ENCODE results near the gene DNAJC4. TPM values are rescaled to one million over a fixed set of nuclear protein-coding genes. Genes with fewer than 3 reads are reported as not detected.

DNAJC4 gene
- total RNA-seq, 2 donors from 2014 or later, result 29.0 to 35.0 TPM

DNA sequence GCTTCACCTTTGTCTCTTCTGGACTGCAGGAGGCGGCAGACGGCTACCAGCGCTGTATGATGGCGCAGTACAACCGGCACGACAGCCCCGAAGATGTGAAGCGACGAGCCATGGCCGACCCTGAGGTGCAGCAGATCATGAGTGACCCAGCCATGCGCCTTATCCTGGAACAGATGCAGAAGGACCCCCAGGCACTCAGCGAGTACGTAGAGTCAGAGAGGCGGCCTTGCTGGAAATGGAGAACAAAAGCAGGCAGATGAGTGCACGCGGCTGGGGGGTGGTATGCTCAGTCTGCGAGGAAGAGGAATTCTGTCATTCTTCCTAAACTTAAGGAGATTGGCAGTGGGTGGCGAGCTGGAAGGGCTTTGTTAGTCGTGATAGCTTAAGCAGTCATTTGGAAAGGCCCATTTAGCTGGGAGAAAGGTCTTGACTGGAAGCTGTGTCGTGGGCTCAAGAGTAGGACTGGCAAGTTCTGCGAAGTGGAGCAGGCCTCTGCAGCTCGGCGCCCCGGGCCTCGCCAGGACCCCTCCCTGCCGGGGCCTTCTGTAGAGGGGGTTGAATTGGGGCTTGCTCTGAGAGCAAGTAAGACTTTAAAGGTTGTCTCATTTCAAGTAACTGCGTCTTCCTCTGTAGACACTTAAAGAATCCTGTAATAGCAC is 26.8 kb upstream of the DNAJC4 start:
- Mint-ChIP-seq H3K36me3 (ENCODE audit: low read depth) (peaks cover 11% of the 10 kb centered on the region), H3K27ac (no peak overlapping the region), H3K4me3 (no peak overlapping the region), H3K4me1 (peaks cover 24% of the 10 kb centered on the region), H3K27me3 (no peaks in the 10 kb centered on the region)
- H3K9me3 ChIP-seq (ENCODE audit: control insufficient read depth, low read length, poor library complexity, severe bottlenecking), result no peaks in the 10 kb centered on the region
- DNase-seq (no peak), ATAC-seq (no peak)

DNA sequence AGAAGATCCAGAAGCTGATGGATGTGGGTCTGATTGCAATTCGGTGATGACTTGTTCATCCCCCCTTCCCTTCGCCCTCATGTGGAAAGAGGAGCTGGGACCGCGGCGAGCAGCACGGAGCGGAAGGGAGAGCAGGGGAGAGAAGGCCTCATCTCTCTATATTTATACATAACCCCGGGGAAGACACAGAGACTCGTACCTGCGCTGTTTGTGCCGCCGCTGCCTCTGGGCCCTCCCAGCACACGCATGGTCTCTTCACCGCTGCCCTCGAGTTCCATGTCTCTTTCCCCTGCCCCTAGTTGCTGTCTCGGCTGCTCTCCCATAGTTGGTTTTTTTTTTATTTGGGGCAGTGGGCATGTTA is 26.3 kb upstream of the DNAJC4 start:
- Mint-ChIP-seq H3K4me1 (peaks cover 28% of the 10 kb centered on the region), H3K27ac (peak overlapping the region; percentile 90), H3K27me3 (no peaks in the 10 kb centered on the region), H3K4me3 (no peak overlapping the region), H3K36me3 (ENCODE audit: low read depth) (peaks cover 11% of the 10 kb centered on the region)
- ATAC-seq, result no peak
- no peak for DNase-seq
- no peaks in the 10 kb centered on the region for H3K9me3 ChIP-seq (ENCODE audit: control insufficient read depth, low read length, poor library complexity, severe bottlenecking)

GRCh38 chr11:64204464-64204989 is 25.8 kb upstream of the DNAJC4 start:
- peak; percentile 72 for ATAC-seq
- peak; percentile 64 to 80 (median 72) for DNase-seq
- peak overlapping the region; percentile 90 for H3K27ac Mint-ChIP-seq
- H3K27me3 Mint-ChIP-seq, result no peaks in the 10 kb centered on the region
- H3K9me3 ChIP-seq (ENCODE audit: control insufficient read depth, low read length, poor library complexity, severe bottlenecking), result no peaks in the 10 kb centered on the region
- H3K36me3 Mint-ChIP-seq (ENCODE audit: low read depth), result peaks cover 11% of the 10 kb centered on the region
- peaks cover 32% of the 10 kb centered on the region for H3K4me1 Mint-ChIP-seq
- H3K4me3 Mint-ChIP-seq, result peak overlapping the region; percentile 75

DNA sequence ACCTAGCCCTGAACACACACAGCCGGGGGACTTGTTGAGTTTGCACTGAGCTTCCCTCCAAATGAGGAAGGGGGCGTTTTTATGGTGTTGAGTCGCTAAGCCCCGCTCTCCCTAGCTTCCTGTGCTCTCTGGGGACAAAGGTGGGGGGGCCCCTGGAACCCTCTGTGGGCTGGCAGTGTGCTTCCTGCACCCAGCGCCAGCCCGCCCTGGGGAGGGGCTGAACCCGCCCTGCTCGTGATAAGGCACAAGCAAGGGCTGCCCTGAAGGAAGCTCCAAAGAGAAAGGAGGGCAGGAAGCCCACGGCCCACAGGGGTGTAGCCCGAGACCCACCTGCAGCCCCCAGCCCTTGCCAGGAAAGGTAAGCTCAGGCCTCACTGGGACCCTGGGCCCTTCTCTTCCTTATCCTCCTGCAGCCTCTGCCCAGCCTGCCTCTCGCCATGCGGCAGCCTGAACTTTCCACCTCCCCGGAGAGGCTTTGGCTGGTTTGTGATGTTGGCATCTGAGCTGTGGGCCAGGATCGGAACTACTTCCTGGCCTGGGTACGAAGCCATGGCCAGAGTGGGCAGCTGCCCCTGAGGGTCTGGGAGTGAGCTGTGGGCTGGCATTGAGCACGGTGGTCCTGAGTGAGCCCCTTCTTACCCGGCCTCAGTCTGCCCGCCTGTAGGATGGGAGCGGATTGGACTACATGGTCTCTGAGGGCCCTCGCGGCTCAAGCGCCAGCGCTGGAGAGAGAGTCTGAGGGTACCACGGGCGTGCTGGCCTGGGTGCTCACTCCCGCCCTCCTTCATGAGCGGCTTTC is 23.7 kb upstream of the DNAJC4 start, which contains the start of gene FERMT3:
Gene FERMT3 (plus strand): TSS at position 265 of the 799 bp plus-strand sequence. CDS start 644 bp downstream, outside the sequence.
- no peaks in the 10 kb centered on the region for H3K9me3 ChIP-seq (ENCODE audit: control insufficient read depth, low read length, poor library complexity, severe bottlenecking)
- peak within 1 kb of the TSS; percentile 90 for H3K27ac Mint-ChIP-seq
- H3K4me3 Mint-ChIP-seq, result peak within 1 kb of the TSS; percentile 92
- H3K36me3 Mint-ChIP-seq (ENCODE audit: low read depth), result peaks cover 10% of the 10 kb centered on the region
- DNase-seq, result peak; percentile 35 to 56 (median 48)
- ATAC-seq, result peak; percentile 67
- no peaks in the 10 kb centered on the region for H3K27me3 Mint-ChIP-seq
- H3K4me1 Mint-ChIP-seq, result peaks cover 36% of the 10 kb centered on the region

DNA sequence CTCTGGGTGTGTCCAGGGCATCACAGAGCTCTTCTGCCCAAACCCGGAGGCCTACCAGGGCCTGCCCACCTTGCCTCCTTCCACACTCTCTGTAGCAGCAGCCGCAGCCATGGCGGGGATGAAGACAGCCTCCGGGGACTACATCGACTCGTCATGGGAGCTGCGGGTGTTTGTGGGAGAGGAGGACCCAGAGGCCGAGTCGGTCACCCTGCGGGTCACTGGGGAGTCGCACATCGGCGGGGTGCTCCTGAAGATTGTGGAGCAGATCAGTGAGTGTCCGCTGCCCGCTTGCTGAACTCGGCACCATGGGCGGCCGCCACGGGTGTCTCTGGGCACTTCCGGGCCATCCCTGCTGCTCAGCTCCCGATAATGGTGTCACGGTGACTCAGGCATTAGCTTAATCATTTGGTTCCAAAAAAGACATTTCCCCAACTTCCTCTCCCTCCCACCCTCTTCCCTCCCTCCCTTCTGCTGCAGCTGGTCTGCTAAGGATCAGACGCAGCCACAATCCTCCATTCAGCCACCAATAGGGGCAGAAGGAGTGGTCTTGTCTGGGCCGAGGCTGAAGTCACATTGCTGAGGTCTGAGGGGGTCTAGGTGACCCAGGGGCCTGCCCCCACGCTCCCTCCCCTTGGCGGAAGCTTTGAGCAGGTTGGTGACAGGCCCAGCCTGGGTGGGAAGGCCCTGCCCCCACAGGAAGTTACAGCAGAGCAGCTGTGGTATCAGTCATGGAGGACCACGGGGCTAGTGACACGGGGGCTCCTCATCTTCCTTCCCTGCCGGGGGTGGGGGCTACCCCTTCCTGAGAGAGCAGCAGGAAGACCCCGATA is 22.9 kb upstream of the DNAJC4 start:
- H3K4me1 Mint-ChIP-seq, result peaks cover 39% of the 10 kb centered on the region
- H3K4me3 Mint-ChIP-seq, result peak overlapping the region; percentile 92
- H3K36me3 Mint-ChIP-seq (ENCODE audit: low read depth), result peaks cover 10% of the 10 kb centered on the region
- DNase-seq, result peak; percentile 35 to 51 (median 46)
- H3K9me3 ChIP-seq (ENCODE audit: control insufficient read depth, low read length, poor library complexity, severe bottlenecking), result no peaks in the 10 kb centered on the region
- ATAC-seq, result peak; percentile 68
- no peaks in the 10 kb centered on the region for H3K27me3 Mint-ChIP-seq
- H3K27ac Mint-ChIP-seq, result peak overlapping the region; percentile 90

GRCh38 chr11:64208086-64208795 is 22.1 kb upstream of the DNAJC4 start:
- H3K36me3 Mint-ChIP-seq (ENCODE audit: low read depth), result peaks cover 8% of the 10 kb centered on the region
- H3K4me1 Mint-ChIP-seq, result peaks cover 40% of the 10 kb centered on the region

DNA sequence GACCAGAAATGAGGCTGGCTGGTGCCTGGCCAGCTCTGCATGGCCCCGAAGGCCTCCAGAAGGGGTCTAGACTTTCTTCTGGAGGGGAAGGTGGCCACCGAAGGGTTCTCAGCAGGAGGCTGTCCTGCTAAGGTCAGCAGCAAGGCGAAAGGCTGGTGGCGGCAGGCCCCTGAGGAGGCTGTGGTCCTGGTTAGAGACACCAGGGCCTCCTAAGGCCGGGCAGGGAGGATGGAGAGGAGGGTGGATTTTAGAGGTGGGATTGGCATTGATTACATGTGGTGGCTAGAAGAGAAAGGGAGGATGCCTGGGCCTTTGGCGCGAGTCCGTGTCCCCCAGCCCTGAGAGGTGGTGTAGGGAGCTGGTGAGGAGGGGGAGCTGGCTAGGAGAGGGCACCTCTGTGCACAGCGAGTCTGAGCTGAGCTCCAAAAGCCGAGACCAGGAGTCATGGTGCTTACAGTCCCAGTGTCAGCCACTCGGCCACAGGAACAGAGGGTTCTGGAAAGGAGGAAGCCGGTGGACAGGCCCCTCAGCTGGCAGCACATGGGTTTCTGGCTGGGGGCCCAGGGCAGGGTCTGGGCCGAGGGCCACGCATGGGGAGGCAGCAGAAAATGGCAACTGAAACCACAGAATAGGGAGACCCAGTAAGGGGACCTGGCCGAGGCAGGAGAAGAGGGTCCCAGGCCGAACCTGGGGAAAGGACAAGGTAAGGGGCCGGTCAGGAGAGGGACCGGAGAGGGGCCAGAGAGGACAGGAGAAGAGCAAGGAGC is 21.4 kb upstream of the DNAJC4 start:
- ATAC-seq (no peak), DNase-seq (no peak)
- H3K36me3 Mint-ChIP-seq (ENCODE audit: low read depth), result peaks cover 8% of the 10 kb centered on the region
- peak overlapping the region; percentile 90 for H3K27ac Mint-ChIP-seq
- no peaks in the 10 kb centered on the region for H3K27me3 Mint-ChIP-seq
- peaks cover 42% of the 10 kb centered on the region for H3K4me1 Mint-ChIP-seq
- H3K9me3 ChIP-seq (ENCODE audit: control insufficient read depth, low read length, poor library complexity, severe bottlenecking), result no peaks in the 10 kb centered on the region
- peak overlapping the region; percentile 92 for H3K4me3 Mint-ChIP-seq

More at GRCh38 chr11:64208086-64208795, 22.1 kb upstream of the DNAJC4 start:
- ATAC-seq (no peak), DNase-seq (no peak)
- Mint-ChIP-seq H3K4me3 (peak overlapping the region; percentile 92), H3K27me3 (no peaks in the 10 kb centered on the region), H3K27ac (peak overlapping the region; percentile 90)
- H3K9me3 ChIP-seq (ENCODE audit: control insufficient read depth, low read length, poor library complexity, severe bottlenecking), result no peaks in the 10 kb centered on the region

GRCh38 chr11:64209563-64209843 is 20.8 kb upstream of the DNAJC4 start:
- peaks cover 6% of the 10 kb centered on the region for H3K36me3 Mint-ChIP-seq (ENCODE audit: low read depth)
- H3K27me3 Mint-ChIP-seq, result no peaks in the 10 kb centered on the region
- H3K27ac Mint-ChIP-seq, result peak overlapping the region; percentile 90
- DNase-seq (no peak), ATAC-seq (no peak)
- peaks cover 40% of the 10 kb centered on the region for H3K4me1 Mint-ChIP-seq
- H3K4me3 Mint-ChIP-seq, result peak overlapping the region; percentile 21
- H3K9me3 ChIP-seq (ENCODE audit: control insufficient read depth, low read length, poor library complexity, severe bottlenecking), result no peaks in the 10 kb centered on the region

- H3K4me3 Mint-ChIP-seq, result no peak overlapping the region
- DNase-seq (no peak), ATAC-seq (no peak)
- H3K9me3 ChIP-seq (ENCODE audit: control insufficient read depth, low read length, poor library complexity, severe bottlenecking), result no peaks in the 10 kb centered on the region
- H3K4me1 Mint-ChIP-seq, result peaks cover 40% of the 10 kb centered on the region
- peaks cover 4% of the 10 kb centered on the region for H3K36me3 Mint-ChIP-seq (ENCODE audit: low read depth)
- peak overlapping the region; percentile 24 for H3K27ac Mint-ChIP-seq
- H3K27me3 Mint-ChIP-seq, result no peaks in the 10 kb centered on the region
These were observed 19.9 kb upstream of the DNAJC4 start for GRCh38 chr11:64210301-64211020.

DNA sequence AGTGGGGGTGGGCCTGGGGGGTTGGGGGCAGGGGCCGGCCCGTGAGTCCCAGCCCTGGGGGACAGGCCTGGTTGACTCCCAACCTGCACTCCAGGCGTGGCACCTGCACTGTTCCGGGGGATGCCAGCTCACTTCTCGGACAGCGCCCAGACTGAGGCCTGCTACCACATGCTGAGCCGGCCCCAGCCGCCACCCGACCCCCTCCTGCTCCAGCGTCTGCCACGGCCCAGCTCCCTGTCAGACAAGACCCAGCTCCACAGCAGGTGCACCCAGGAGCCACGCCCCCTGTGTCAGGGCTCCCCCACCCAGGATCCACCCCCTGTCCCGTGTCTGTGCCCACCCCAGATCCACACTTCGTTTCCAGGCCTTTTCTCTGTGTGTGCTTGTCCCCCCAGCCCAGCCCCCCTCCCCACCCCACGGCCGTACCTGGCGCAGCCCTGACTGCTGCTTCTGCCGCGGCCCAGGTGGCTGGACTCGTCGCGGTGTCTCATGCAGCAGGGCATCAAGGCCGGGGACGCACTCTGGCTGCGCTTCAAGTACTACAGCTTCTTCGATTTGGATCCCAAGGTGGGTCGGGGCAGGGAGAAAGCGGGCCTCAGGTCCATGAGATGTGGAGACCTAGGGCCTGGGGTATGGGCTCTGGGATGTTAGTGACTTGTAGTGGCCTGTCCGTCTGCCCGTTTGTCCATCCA is 19.0 kb upstream of the DNAJC4 start:
- DNase-seq (no peak), ATAC-seq (no peak)
- H3K4me3 Mint-ChIP-seq, result no peak overlapping the region
- peak overlapping the region; percentile 24 for H3K27ac Mint-ChIP-seq
- H3K4me1 Mint-ChIP-seq, result peaks cover 35% of the 10 kb centered on the region
- H3K9me3 ChIP-seq (ENCODE audit: control insufficient read depth, low read length, poor library complexity, severe bottlenecking), result no peaks in the 10 kb centered on the region
- no peaks in the 10 kb centered on the region for H3K27me3 Mint-ChIP-seq
- H3K36me3 Mint-ChIP-seq (ENCODE audit: low read depth), result peaks cover 4% of the 10 kb centered on the region

DNA sequence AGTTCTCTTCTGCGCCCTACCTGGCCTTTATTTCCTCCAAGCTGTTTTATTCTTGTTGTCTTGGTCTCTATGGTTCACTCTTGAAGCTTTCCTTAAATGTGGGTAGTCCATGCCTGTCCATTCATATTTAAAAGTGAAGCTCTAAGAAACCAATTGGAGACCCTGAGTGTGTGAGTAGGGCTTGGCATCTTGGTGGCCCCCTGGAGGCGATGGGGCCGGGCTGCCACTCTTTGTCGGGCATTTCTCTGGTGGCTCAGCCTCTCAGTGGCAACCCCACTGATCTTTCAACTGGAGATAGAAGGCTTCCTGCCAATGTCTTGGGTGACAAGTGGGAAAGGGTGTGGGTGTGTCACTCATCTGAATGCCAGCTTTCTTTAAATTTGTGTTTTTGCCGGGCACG is 13.5 kb upstream of the DNAJC4 start:
- ATAC-seq (no peak), DNase-seq (no peak)
- H3K4me1 Mint-ChIP-seq, result peaks cover 19% of the 10 kb centered on the region
- H3K9me3 ChIP-seq (ENCODE audit: control insufficient read depth, low read length, poor library complexity, severe bottlenecking), result no peaks in the 10 kb centered on the region
- no peaks in the 10 kb centered on the region for H3K27me3 Mint-ChIP-seq
- peak overlapping the region; percentile 9 for H3K27ac Mint-ChIP-seq
- H3K36me3 Mint-ChIP-seq (ENCODE audit: low read depth), result peaks cover 2% of the 10 kb centered on the region
- H3K4me3 Mint-ChIP-seq, result no peak overlapping the region
